Measurements from ENCODE around the gene HIP1. TPM values are rescaled to one million over a fixed set of nuclear protein-coding genes. Genes with fewer than 3 reads are reported as not detected.

HIP1 gene
- total RNA-seq, 1 donor from 2014 or later: 49.3 TPM

DNA sequence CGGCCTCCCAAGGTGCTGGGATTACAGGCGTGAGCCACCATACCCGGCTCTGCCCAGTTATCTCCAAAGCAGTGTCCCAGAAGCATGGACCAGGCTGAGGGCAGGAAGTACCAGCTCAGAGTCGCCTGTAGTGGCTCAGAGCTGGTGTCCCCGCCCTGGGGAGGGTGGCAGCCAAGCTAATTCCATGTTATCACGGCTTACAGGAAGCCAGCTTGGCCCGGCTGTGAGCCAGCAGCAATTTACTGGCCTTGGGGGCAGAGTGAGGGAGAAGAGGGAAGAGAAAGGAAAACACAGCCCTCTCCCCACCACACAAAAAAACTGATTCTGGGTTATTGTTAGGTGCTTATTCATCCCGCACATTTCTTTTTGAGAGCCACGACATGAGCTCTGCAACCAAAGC, 88.1 kb downstream of the HIP1 start:
- H3K27me3 Mint-ChIP-seq (ENCODE audit: unreplicated experiment): peaks cover under 1% of the 10 kb centered on the region
- peaks cover 15% of the 10 kb centered on the region for H3K4me1 Mint-ChIP-seq (ENCODE audit: unreplicated experiment)
- no peak overlapping the region for H3K27ac Mint-ChIP-seq (ENCODE audit: unreplicated experiment)
- TF ChIP-seq, protein P1, sequence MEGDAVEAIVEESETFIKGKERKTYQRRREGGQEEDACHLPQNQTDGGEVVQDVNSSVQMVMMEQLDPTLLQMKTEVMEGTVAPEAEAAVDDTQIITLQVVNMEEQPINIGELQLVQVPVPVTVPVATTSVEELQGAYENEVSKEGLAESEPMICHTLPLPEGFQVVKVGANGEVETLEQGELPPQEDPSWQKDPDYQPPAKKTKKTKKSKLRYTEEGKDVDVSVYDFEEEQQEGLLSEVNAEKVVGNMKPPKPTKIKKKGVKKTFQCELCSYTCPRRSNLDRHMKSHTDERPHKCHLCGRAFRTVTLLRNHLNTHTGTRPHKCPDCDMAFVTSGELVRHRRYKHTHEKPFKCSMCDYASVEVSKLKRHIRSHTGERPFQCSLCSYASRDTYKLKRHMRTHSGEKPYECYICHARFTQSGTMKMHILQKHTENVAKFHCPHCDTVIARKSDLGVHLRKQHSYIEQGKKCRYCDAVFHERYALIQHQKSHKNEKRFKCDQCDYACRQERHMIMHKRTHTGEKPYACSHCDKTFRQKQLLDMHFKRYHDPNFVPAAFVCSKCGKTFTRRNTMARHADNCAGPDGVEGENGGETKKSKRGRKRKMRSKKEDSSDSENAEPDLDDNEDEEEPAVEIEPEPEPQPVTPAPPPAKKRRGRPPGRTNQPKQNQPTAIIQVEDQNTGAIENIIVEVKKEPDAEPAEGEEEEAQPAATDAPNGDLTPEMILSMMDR (IDR thresholded peaks at IDR 0.05; ENCODE audit: unreplicated experiment): no peak
- H3K9me3 Mint-ChIP-seq (ENCODE audit: unreplicated experiment): no peaks in the 10 kb centered on the region
- H3K4me3 Mint-ChIP-seq (ENCODE audit: unreplicated experiment): no peak overlapping the region
- H3K36me3 Mint-ChIP-seq (ENCODE audit: low read depth, unreplicated experiment): peaks cover 5% of the 10 kb centered on the region
- DNase-seq (ENCODE audit: low spot score): no peak

GRCh38 chr7:75650062-75650461, 88.7 kb downstream of the HIP1 start:
- peaks cover 5% of the 10 kb centered on the region for H3K36me3 Mint-ChIP-seq (ENCODE audit: low read depth, unreplicated experiment)
- TF ChIP-seq, protein P1 (IDR thresholded peaks at IDR 0.05; ENCODE audit: unreplicated experiment): no peak
- H3K27me3 Mint-ChIP-seq (ENCODE audit: unreplicated experiment): peaks cover 1% of the 10 kb centered on the region
- H3K4me3 Mint-ChIP-seq (ENCODE audit: unreplicated experiment): no peak overlapping the region
- H3K9me3 Mint-ChIP-seq (ENCODE audit: unreplicated experiment): no peaks in the 10 kb centered on the region
- H3K27ac Mint-ChIP-seq (ENCODE audit: unreplicated experiment): no peak overlapping the region
- peaks cover 15% of the 10 kb centered on the region for H3K4me1 Mint-ChIP-seq (ENCODE audit: unreplicated experiment)
- DNase-seq (ENCODE audit: low spot score): peak; percentile 22

DNA sequence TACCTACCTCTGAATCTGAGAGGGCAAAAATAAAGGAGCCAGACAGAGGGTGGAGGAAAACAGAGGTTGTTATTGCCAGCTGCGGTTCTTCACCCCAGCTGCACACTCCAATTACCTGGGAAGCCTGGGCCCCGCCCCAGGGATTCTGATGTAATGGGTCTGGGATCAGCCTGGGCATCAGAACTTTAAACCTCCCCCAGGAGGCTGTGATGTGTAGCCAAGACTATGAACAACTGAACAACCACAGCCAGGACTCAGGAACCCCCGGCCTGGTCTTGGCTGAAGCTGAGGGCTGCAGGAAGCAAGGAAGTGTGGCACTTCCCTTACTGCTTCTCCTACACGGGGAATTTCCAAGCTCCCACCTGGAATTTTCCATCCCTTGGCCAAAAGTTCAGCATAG, 89.3 kb downstream of the HIP1 start:
- no peak overlapping the region for H3K27ac Mint-ChIP-seq (ENCODE audit: unreplicated experiment)
- no peak for DNase-seq (ENCODE audit: low spot score)

DNA sequence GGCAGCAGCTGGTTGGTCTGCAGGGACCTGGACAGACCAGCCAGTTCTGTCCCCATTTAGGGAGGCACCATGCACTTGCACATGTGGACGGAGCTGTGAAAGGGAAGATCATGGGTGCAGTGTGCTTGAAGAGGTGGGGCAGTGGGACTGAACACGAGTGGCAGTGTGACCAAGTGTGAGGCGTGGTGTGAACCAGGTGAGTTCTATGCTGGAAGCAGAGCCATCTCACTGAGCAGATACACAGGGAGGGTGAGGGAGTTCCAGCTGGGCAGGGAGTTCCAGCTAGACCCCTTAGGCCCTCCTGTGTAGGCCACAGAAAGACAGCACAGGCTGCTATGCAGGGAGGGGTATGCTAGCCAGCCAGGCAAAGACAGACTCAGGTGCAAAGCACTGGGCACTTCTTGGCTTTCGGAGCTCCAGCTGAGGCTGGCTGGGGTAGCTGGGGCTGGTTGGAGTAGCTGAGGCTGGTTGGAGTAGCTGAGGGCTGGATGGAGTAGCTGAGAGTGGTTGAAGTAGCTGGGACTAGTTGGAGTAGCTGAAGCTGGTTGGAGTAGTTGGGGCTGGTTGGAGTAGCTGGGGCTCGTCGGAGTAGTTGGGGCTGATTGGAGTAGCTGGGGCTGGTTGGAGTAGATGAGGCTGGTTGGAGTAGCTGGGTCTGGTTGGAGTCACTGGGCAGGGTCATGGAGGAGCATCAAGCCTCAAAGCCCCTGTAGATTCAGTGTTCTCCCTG, 90.9 kb downstream of the HIP1 start:
- peaks cover 3% of the 10 kb centered on the region for H3K27me3 Mint-ChIP-seq (ENCODE audit: unreplicated experiment)
- H3K27ac Mint-ChIP-seq (ENCODE audit: unreplicated experiment): no peak overlapping the region
- TF ChIP-seq, protein P1 (IDR thresholded peaks at IDR 0.05; ENCODE audit: unreplicated experiment): no peak
- no peak overlapping the region for H3K4me3 Mint-ChIP-seq (ENCODE audit: unreplicated experiment)
- H3K36me3 Mint-ChIP-seq (ENCODE audit: low read depth, unreplicated experiment): peaks cover 5% of the 10 kb centered on the region
- peaks cover 15% of the 10 kb centered on the region for H3K4me1 Mint-ChIP-seq (ENCODE audit: unreplicated experiment)
- H3K9me3 Mint-ChIP-seq (ENCODE audit: unreplicated experiment): no peaks in the 10 kb centered on the region
- DNase-seq (ENCODE audit: low spot score): no peak

More for the DNA sequence above, 89.3 kb downstream of the HIP1 start:
- H3K4me3 Mint-ChIP-seq (ENCODE audit: unreplicated experiment): no peak overlapping the region
- H3K9me3 Mint-ChIP-seq (ENCODE audit: unreplicated experiment): no peaks in the 10 kb centered on the region
- peaks cover 15% of the 10 kb centered on the region for H3K4me1 Mint-ChIP-seq (ENCODE audit: unreplicated experiment)
- H3K36me3 Mint-ChIP-seq (ENCODE audit: low read depth, unreplicated experiment): peaks cover 5% of the 10 kb centered on the region
- H3K27me3 Mint-ChIP-seq (ENCODE audit: unreplicated experiment): peaks cover 1% of the 10 kb centered on the region
- TF ChIP-seq, protein P1 (IDR thresholded peaks at IDR 0.05; ENCODE audit: unreplicated experiment): no peak

DNA sequence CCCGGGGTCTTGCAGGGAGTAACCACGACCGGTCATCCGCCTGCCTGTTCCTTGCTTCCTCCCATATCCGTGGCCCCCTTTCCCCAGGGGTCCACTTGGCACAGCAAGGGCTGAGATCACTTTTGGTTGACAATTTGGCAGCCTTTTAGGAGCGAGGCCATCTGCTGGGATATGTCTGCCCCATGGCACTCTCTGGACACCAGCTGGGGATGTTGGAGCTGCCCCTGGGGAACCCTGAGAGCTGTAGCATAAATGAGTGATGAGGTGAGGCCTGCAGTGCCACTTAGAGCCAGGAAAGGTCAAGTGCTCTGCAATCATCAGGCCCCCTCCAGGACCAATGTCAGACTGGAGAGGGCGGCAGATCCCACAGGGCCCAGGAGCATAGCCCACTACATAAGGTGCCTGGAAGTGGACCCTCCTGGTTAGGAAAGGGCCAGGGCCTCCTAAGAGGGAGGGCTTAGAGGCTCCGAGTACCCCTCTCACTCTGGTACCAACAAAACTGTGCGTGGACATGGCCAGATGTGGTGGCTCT, 92.1 kb downstream of the HIP1 start:
- peaks cover 15% of the 10 kb centered on the region for H3K4me1 Mint-ChIP-seq (ENCODE audit: unreplicated experiment)
- TF ChIP-seq, protein P1 (IDR thresholded peaks at IDR 0.05; ENCODE audit: unreplicated experiment): no peak
- no peak overlapping the region for H3K4me3 Mint-ChIP-seq (ENCODE audit: unreplicated experiment)
- H3K27ac Mint-ChIP-seq (ENCODE audit: unreplicated experiment): no peak overlapping the region
- DNase-seq (ENCODE audit: low spot score): no peak
- peaks cover 5% of the 10 kb centered on the region for H3K36me3 Mint-ChIP-seq (ENCODE audit: low read depth, unreplicated experiment)
- no peaks in the 10 kb centered on the region for H3K9me3 Mint-ChIP-seq (ENCODE audit: unreplicated experiment)
- peaks cover 5% of the 10 kb centered on the region for H3K27me3 Mint-ChIP-seq (ENCODE audit: unreplicated experiment)
